MG63 (cell line): Measurements from ENCODE around the gene USP10. TPM values are rescaled to one million over a fixed set of nuclear protein-coding genes. Genes with fewer than 3 reads are reported as not detected.

Experiments used
- DNase-seq: peaks from one replicate; pipeline ENCODE4 v3.0.0-alpha.2; 2020
- H3K27me3 ChIP-seq: fragments of 250-450 bp; sonication (Bioruptor Pico); 2 replicates; pipeline ENCODE4 v1.5.1; 2020; ENCODE audit warnings: mild to moderate bottlenecking, moderate library complexity
- H3K36me3 ChIP-seq: fragments of 250-450 bp; sonication (Bioruptor Pico); 2 replicates; pipeline ENCODE4 v1.5.1; 2020; ENCODE audit warnings: mild to moderate bottlenecking, moderate library complexity
- H3K4me3 ChIP-seq: fragments of 250-450 bp; sonication (Bioruptor Pico); 2 replicates; pipeline ENCODE4 v1.5.1; 2020; ENCODE audit warnings: mild to moderate bottlenecking, moderate library complexity
- H3K9me3 ChIP-seq: fragments of 250-450 bp; sonication (Bioruptor Pico); 2 replicates; pipeline ENCODE4 v1.5.1; 2020; ENCODE audit warnings: mild to moderate bottlenecking, moderate library complexity
- total RNA-seq: library from RNA; depleted of rRNA; stranded (reverse); fragments of >200 nt; shearing (Covaris generic); gene quantifications from 2 replicates; pipeline ENCODE4 v1.2.3, GENCODE V29; 2014; ENCODE audit warnings: low replicate concordance

USP10 gene
- total RNA-seq, 1 experiment from 2014 or later = 33.5 TPM

DNA sequence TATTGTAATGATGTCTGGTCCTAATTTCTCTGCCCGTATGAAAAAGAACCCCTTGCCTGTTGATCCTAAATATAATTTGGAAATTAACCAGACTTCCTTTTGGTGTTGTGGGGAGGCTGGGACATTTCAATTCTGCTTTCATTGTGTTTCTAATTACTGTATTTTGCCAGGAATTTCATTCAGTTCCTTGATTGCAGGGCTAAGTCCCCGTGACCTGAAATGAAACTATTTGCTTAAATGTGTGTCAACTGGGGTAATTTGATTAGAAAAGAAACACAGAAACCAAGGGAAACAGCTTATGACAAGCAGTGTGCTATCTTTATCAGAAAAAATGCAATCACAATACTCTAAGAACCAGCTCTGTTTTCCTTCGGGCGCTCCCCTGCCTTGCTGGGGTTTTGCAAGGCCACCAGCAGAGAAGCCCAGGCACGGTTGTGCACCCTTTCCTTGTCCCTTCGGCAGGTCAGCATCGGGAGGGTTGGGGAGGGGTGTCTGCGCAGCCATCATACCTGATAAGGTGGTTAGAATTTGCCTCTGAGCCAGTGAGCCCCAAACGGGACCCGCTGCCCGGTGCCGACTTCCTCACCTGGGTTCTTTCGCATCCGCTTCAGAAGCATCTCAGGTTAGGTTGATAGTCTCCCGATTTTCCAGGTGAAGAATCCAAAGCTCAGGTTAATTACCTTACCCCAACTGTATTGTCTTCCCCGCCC, 32.0 kb upstream of the USP10 start:
- no peak for DNase-seq
- Histone ChIP-seq H3K27me3 (no peaks in the 10 kb centered on the region), H3K9me3 (no peaks in the 10 kb centered on the region), H3K36me3 (no peaks in the 10 kb centered on the region), H3K4me3 (no peak overlapping the region)

DNA sequence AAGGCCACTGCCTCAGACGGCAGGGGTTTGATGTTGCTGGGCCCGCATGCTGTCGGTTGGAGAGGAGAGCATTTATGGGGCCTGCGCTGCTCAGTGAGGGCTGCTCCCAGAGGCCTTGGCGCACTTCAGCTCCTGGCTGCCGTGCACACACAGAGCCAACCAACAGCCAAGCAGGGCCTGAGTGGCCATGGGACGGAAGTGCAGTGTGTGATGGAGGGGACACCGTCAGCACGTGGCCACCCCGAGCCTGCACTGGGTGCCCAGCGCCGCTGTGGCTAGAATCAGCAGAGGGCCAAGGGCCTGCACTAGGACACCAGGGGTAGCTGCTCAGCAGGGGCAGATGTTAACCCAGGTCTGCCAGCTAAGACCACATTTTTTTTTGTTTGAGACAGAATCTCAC, 29.7 kb upstream of the USP10 start:
- Histone ChIP-seq H3K9me3 (no peaks in the 10 kb centered on the region), H3K27me3 (no peaks in the 10 kb centered on the region), H3K36me3 (no peaks in the 10 kb centered on the region), H3K4me3 (no peak overlapping the region)
- DNase-seq = no peak

DNA sequence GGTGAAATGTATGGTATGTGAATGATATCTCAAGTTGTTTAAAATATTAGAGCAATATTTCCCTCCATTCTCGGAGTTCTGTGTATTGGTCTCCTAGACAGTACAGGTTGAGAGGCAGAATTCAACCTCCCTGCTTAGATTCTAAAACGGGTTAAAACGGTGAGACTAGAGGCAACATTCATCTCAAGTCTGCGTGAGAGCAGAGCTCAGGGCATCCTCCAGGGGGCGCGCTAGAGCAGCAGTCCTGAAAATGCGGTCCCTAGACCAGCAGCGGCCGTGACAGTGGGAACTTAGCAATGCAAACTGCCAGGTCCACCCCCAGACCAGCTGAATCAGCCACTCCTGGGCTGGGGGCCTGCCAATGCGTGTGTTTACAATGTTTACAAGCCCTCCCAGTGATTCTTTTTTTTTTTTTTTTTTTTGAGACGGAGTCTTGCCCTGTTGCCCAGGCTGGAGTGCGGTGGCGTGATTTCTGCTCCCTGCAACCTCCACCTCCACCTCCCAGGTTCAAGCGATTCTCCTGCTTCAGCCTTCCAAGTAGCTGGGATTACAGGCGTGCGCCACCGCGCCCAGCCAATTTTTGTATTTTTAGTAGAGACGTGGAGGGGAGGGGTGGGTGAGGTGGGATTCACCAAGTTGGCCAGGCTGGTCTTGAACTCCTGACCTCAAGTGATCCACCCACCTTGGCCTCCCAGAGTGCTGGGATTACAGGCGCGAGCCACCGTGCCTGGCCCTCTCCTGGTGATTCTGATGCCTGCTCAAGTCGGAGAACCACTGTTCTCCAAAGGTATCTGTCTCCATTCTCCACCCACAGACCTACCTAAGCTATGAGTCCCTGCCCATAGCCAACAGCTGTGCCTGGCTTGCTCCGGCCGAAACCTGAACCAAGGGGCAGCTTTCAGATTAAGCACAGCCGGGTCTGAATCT, 27.3 kb upstream of the USP10 start:
- peak; percentile 79 for DNase-seq
- no peaks in the 10 kb centered on the region for H3K36me3 ChIP-seq
- no peaks in the 10 kb centered on the region for H3K27me3 ChIP-seq
- no peak overlapping the region for H3K4me3 ChIP-seq
- no peaks in the 10 kb centered on the region for H3K9me3 ChIP-seq

DNA sequence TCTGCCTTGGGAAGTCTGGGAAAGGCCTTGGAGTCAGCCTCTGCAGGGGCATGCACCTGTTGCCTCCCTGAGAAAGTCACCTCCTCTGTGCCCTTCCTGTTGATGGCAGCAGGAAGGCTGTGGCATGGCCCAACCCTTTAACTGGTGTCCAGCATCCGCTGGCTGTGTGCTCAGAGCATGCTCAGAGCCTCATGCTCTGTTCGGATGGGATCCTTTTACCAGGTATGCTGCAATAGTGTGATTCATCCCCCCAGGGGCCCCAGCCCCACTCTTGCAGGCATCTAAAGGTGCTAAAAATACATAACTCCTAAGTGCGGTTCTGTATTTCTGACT, 26.6 kb upstream of the USP10 start:
- no peak overlapping the region for H3K4me3 ChIP-seq
- no peaks in the 10 kb centered on the region for H3K36me3 ChIP-seq
- DNase-seq = no peak
- no peaks in the 10 kb centered on the region for H3K9me3 ChIP-seq
- H3K27me3 ChIP-seq = no peaks in the 10 kb centered on the region

DNA sequence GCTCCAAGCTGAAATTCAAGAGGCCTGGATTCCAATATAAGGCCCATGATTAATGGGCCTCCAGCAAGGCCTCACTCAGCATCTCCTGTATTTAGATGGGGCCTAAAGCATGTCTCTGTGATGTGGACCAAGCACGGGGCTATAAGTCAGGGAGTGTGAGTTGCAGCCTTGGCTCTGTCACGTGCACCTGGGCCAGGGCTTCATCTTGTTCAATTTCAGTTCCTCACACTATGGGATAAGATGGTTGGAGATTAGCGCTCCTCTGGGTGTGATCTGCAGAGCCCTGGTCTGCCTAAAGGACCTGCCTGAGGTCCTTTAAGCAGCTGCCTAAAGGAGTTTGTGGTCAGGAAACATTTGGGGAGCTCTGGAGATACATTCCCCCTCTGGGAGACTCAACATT, 26.2 kb upstream of the USP10 start:
- DNase-seq = no peak
- H3K36me3 ChIP-seq = no peaks in the 10 kb centered on the region
- no peaks in the 10 kb centered on the region for H3K9me3 ChIP-seq
- H3K27me3 ChIP-seq = no peaks in the 10 kb centered on the region
- no peak overlapping the region for H3K4me3 ChIP-seq

DNA sequence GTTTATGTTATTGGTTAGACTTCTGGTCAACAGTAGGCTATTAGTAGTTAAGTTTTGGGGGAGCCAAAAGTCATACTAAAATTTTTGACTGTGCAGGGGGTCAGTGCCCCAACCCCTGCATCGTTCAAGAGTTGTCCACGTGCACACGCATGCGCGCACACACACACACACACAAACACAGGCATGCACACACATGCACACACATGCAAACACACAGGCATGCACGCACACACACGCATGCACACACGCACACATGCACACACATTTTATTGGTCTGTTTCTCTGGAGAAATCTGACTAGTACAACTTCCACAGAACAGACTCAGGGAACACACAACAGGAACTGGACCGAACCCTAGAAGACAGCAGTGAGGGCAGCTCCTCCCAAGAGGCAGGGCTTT, 24.4 kb upstream of the USP10 start:
- Histone ChIP-seq H3K27me3 (no peaks in the 10 kb centered on the region), H3K36me3 (no peaks in the 10 kb centered on the region), H3K4me3 (no peak overlapping the region), H3K9me3 (no peaks in the 10 kb centered on the region)
- no peak for DNase-seq

DNA sequence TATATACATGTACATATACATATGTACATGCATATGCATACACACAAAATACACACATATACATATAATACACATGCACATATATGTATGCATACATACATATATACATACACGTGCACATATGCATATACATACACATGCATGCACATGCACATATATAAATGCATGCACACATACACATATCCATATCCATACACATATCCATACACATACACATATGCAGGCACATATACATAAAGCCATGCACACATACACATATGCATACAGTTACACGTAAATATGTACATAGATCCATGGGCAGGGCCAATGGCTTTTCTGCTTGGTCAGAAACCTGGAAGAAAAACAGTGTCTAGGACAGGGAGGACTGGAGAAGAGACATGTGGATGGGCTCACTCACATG, 23.9 kb upstream of the USP10 start:
- Histone ChIP-seq H3K36me3 (no peaks in the 10 kb centered on the region), H3K9me3 (no peaks in the 10 kb centered on the region), H3K27me3 (no peaks in the 10 kb centered on the region), H3K4me3 (no peak overlapping the region)
- no peak for DNase-seq

DNA sequence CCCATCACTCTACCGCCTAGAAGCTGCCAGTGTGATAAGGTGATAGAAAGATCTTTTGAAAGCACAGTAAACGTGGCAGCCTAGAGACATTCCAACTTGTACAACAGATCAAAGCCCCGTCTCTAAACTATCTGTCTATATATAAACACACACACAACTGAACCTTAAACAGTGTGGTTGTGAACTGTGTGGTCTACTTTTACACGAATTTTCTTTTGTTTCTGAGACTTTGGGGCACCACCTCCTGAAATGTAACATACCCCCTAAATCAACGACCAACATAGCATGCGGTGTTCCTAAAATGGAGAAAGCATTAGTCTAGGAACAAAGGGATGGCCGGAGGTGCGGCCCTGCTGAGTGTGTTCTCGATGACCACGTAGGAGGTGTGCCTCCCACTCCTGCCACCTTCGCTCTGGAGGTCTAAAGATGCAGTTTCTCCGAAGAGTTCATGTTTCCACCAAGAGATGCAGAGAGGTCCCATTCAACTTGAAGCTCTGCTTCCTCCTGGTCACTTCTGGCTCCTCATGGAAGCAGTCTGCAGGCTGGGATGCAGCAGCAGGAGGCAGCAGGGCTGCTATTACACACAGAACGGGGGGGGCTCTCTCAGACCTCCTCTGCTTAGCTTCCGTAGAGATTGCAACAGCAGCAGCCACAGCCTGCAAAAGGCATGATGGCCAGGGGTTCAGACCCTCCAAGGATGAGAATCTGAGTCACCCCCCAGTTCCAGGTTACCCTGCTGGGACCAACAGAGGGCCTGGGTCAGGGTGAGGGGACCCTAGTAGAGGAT, 22.6 kb upstream of the USP10 start:
- DNase-seq = no peak
- H3K4me3 ChIP-seq = no peak overlapping the region
- no peaks in the 10 kb centered on the region for H3K27me3 ChIP-seq
- H3K36me3 ChIP-seq = no peaks in the 10 kb centered on the region
- no peaks in the 10 kb centered on the region for H3K9me3 ChIP-seq

DNA sequence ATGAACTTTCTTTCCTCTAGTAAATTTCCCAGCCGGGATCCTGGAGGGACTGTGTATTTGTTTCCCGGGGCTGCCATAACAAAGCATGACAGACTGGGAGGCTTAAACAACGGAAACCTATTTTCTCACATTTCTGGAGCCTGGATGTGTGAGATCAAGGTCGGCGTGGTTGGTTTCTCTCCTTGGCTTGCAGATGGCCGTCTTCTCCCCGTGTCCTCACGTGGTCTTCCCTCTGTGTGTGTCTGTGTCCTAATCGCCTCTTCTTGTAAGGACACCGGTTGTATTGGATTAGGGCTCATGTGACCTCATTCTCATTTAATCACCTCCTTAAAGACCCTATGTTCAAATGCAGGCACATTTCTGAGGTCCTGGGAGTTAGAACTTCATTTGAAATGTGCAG, 22.0 kb upstream of the USP10 start:
- Histone ChIP-seq H3K27me3 (no peaks in the 10 kb centered on the region), H3K36me3 (no peaks in the 10 kb centered on the region), H3K9me3 (no peaks in the 10 kb centered on the region), H3K4me3 (no peak overlapping the region)
- DNase-seq = no peak

DNA sequence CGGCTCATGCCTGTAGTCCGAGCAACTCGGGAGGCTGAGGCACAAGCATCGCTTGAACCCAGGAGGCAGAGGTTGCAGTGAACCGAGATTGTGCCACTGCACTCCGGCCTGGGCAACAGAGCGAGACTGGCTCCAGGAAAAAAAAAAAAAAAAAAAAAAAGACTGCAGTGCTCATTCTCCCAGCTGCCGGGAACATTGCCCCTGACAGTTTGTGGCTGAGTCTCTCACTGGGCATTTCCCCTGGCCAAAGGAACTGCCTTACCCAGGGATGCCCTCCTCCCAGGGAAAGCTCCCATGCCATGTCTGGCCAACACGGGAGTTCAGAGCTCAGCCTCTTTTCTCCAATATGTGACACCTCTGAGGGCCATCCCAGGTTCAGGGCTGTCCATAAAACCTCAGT, 21.3 kb upstream of the USP10 start:
- Histone ChIP-seq H3K27me3 (no peaks in the 10 kb centered on the region), H3K9me3 (no peaks in the 10 kb centered on the region), H3K4me3 (no peak overlapping the region), H3K36me3 (no peaks in the 10 kb centered on the region)
- no peak for DNase-seq

DNA sequence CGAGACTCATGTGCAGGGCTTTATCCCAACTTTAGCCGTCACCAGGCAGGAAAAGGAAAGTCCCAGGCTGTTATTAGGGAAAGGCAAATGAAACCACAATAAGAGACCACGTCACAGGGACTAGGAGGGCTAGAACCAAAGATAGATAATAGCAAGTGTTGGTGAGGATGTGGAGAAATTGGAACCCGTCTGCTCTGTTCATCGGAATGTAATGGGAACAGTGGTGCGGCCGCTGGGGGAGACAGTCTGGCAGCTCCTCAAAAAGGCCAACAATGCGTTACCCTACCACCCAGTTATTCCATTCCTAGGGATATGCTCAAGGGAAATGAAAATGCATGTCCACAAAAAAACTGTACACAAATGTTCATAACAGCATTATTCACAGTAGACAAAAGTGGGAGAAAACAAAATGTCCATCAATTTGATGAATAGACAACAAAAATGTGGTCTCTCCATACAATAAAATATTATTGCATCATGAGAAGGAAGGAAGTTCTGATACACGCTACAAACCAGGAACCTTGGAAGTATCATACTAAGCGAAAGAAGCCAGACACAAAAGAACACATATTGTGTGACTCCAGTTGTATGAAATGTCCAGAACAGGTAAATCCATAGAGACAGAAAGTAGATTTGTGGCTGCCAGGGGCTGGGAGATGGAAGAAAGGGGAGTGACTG, 19.5 kb upstream of the USP10 start:
- no peak for DNase-seq
- H3K4me3 ChIP-seq = no peak overlapping the region

DNA sequence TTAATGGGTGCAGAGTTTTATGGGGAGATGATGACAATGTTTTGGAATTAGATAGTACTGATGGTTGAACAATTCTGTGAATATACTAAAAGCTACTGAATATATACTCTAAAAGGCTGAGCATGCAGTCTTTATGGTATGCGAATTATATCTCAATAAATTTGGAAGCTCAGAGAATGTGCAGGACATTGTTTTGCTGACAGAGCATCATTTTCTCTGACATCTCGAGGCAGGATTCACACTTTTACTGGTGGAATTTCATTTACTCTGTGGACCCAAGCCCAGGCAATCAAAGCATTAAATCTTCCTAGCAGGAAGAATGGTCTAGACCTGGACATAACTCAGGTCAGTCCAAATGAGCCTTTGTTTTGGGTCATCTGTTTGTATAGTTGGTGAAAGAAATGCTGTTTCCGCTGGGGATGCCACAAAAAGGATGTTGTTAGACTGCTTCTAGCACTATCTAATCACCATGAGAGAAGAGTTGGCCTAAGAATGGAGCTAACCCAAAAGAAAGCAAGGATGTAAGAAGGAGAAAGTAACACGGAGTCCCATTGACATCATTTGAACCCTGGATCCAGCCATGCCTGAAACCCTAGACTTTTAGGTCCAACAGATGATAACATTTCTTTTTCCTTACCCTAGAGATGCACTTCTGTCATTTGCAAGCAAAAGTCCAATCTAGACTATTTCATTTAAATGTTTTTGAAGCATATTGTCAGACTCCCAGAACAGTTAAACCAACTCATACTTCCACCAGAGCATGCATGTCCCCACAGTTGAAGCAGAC, 18.8 kb upstream of the USP10 start:
- H3K4me3 ChIP-seq = no peak overlapping the region
- H3K27me3 ChIP-seq = no peaks in the 10 kb centered on the region
- no peaks in the 10 kb centered on the region for H3K9me3 ChIP-seq
- DNase-seq = no peak
- no peaks in the 10 kb centered on the region for H3K36me3 ChIP-seq

More for the DNA sequence above, 19.5 kb upstream of the USP10 start:
- H3K36me3 ChIP-seq = no peaks in the 10 kb centered on the region
- no peaks in the 10 kb centered on the region for H3K27me3 ChIP-seq
- H3K9me3 ChIP-seq = no peaks in the 10 kb centered on the region

DNA sequence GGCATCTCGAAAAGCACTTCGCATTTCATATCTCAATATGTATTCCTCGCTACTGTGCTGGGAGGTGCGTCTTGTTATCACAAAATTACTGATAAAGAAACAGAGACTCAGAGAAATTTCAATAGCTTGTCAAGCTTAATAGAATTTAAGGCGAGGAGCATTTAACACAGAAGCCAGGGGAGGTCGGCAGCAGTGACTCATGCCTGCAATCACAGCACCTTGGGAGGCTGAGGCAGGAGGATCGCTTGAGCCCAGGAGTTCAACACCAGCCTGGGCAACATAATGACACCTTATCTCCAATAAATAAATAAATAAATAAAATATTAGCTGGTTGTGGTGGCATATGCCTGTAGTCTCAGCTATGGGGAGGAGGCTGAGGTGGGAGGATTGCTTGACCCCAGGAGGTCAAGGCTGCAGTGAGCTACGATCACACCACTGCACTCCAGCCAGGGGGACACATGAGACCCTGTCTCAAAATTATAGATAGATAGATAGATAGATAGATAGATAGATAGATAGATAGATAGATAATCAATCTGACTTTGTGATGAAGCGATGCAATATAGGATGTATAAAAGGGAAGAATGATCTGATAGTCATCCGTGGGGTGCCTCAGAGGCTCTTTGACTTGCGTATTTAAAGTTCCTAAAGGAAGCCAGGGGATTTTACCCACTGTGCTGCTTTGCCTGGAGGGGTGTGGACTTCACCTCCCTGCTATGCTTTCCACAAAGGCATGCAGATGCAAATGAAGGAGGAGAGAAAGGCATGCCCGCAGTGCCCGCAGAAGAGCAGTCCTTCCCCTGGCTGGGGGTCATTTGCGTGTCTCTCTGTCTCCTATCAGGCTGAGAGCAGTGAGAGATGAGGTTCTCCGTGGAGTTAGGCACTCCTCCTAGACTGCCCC, 15.9 kb upstream of the USP10 start:
- Histone ChIP-seq H3K9me3 (no peaks in the 10 kb centered on the region), H3K36me3 (no peaks in the 10 kb centered on the region), H3K27me3 (no peaks in the 10 kb centered on the region), H3K4me3 (no peak overlapping the region)
- no peak for DNase-seq

DNA sequence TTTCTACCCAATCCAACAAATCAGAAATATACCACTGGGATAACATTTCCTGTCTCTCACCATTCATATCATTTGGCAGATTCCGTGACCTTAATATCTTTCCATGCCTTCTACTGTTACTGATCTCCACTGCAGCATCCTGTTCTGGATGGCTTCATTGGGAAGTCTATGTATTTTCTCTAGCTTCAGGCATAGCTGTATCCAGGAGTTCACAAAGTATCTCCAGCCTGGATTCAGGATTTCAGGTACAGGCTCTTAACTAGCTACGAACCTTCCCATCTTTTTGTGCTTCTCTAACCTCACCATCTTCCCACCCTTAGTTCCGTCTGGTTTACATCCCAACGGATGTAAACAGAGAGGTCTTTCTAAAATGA, 15.2 kb upstream of the USP10 start:
- DNase-seq = no peak
- Histone ChIP-seq H3K9me3 (no peaks in the 10 kb centered on the region), H3K36me3 (no peaks in the 10 kb centered on the region), H3K4me3 (no peak overlapping the region), H3K27me3 (no peaks in the 10 kb centered on the region)

DNA sequence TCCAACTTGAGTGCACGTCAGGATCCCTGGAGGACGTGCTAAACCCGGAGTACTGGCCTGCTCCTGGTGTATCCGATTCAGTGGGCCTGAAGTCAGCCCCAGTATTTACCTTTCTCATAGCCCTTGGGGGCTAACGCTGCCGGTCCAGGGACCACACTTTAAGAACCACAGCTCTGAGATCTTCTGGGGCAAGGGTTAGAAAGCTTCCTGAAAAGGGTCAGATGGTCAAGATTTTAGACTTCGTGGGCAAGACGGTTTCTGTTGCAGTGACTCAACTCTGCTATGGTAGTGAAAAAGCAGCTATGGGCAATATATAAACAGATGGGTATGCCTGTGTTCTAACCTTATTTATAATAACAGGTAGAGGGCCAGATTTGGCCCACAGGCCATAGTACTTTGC, 14.6 kb upstream of the USP10 start:
- Histone ChIP-seq H3K4me3 (no peak overlapping the region), H3K36me3 (no peaks in the 10 kb centered on the region), H3K9me3 (no peaks in the 10 kb centered on the region), H3K27me3 (no peaks in the 10 kb centered on the region)
- no peak for DNase-seq
